ENCODE measurements around the gene TBX20.
"Not testable (repeated sequence)": the region's sequence is repeated elsewhere in the genome, so short reads cannot be mapped to it uniquely, and the experiment has no call there.

Gene TBX20

DNA sequence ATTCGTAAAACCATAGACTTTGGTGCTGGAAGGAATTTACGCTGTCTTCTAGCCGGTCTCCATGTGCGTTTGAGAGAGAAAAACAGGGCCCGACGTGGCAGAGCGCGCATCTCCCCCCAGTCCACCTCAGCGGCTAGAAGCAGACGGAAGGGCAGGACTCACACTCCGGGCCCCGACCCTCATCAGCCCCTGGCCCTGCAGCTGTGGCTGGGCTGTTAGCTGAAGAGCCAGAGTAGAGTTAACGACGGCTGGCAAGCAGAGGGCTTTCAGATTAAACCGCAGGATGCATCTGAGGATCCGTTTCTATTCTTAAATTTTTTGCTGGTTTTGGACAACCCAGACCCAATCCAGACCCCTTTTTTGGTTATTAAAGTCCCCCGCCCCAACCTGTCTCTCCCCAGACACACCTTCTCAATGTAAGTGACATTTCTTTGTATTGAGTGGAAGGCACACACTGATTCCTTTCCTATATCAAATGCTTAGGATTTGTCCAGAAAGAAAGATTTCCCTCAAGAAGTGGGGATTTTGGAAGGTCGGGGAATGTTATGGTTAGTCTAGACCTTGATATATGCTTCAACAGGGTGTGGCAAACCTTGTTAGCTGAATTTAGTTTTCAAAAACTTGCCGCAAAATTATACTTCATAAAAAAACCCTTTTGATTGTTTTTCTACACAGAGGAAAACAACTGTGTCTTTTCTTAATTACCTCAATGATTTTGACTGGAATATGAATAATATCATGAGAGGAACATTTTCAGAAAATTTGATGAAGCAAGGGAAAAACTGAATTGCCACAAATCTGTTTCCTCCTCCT lies 1.7 kb upstream of the TBX20 start:
- no peak for DNase-seq

DNA sequence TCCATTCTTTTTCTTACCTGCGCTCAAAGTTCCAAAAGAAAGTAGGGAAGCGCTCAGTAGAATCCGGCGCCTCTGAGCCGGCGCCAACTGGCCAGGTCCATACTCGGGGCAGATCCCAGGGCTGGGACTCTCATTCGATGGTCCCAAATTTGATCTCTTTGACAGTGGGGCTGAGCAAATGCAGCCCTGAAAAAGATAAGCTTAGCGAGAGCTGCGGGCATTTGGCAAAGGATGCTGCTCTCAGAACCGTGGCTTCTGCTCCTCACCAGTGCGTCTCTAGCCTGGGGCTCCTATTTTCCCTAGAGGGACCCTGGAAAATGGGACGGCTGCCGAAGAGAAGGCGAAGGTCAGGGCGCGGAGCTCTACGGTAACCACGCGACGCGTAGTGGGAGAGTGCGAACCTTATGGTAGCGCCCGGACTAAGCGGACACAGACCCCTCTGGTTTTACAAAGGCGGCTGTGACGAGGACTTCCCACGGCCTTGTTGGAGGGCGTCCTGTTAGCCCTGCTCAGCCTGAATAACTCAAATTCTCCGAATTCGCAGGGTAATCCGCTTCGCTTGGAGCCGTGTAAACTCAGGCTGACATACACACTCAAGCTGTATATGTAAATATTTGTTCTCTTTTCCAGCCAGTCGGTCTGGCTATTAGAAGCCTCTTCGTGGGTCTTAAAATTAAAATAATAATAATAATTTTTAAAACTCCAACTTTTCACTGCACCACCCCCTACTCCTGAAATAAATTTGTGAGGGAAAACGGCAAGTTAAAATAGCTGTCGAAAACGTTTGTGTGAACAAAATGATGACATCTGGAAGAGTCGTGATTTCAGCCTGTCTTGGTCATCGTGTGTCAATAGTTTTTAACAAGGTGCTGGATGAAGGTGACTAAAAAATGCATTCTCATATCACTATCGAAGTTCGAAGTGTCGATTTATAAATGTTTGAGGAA lies 869 bp upstream of the TBX20 start:
- no peak for DNase-seq

DNA sequence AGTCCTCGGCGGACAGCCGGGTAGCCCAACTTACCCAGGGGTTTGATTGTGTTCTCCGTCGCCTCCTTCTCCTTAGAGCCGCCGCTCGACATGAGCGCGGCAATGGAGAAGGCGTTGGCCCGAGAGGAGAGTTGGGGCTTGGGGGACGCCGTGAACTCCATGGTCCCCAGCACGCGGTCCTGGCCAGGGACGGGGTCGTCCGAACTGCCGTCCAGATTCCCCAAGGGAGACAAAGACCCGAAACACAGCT lies 515 bp downstream of the TBX20 start:
- no peak for DNase-seq

- no peak for DNase-seq
Measured at GRCh38 chr7:35252612-35253459, 1.1 kb downstream of the TBX20 start.

GRCh38 chr7:35251606-35252310 lies 2.1 kb downstream of the TBX20 start:
- no peak for DNase-seq

GRCh38 chr7:35250941-35251340 lies 3.0 kb downstream of the TBX20 start:
- no peak for DNase-seq

DNA sequence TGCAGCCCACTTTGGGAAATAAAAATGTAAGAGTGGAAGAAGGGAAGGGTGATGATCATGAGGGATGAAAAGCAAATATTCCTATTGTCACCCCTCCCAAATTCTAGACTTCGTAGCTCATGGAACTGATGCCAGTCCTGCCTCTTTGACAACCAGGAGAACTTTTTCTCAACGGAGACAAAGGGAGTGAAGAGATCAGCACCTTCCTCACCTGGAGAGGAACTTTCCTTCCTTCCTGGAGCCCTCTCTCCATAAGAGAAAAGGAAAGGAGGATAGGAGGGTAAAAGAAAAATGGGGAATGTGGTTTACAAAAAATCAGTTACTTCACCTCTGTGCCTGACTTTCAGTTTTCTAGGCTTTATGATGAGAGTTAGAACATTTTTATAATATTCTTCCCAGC lies 3.4 kb downstream of the TBX20 start:
- DNase-seq: no peak

DNA sequence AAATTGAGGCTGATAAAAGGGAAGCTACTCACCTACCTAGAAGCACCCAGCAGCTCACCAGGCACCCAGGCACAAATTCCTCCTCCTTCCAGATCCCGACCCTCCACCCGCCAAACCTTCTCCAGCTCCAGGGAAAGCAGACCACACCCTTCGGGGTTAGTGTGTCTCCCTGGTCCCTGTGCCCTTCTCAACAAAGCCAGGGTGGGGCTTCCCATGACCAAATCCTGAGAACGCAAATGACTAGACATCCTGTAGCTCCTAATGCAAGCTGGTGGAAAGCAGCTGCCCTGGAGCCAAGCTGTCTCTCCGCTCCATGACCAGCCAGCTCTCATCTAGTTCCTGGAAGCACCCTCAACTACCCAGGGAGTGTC lies 4.4 kb downstream of the TBX20 start:
- no peak for DNase-seq

DNA sequence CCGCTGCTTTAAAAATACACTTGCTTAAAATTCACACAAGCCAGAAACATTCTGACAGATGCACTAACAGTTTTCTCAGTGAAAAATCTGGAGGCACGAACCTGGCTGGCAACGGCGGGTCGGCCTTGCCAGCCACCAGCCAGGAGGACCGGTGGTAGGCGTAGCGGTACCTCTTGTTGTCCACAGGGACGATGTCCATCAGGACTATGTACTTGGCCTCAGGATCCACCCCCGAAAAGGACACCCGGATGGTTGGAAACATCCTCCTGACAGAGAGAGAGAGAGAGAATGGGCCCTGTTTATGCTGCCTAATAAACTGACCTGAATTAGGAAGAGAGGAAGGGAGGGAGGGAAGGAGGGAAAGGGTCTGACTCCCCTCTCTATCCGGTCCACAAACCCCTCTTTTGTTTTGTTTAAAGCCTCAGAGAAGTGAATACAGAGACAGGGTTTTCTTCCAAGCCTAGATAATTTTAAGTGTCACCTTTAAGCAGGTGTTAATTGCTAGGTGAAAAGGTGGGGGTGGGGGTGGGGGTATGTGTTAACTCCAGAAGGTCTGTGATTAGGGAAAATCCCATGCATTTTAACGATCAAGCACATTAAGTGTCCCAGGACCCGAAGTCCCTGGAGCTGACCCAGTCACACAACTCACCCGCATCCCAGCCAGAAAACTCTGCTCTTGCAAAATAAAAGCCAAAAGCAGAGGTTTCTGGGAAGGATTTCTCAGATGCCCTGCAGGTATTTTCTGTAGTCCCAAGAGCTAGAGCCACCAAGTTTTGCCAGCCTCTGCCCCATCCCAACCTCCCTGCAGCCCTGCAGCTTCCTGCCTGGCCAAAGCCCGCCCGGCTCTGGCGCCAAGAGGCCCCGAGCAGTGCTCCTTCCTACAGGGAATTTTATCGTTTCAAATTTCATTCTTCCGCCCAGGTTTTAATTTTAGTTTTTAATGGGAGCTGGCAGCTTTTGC lies 5.0 kb downstream of the TBX20 start:
- no peak for DNase-seq

DNA sequence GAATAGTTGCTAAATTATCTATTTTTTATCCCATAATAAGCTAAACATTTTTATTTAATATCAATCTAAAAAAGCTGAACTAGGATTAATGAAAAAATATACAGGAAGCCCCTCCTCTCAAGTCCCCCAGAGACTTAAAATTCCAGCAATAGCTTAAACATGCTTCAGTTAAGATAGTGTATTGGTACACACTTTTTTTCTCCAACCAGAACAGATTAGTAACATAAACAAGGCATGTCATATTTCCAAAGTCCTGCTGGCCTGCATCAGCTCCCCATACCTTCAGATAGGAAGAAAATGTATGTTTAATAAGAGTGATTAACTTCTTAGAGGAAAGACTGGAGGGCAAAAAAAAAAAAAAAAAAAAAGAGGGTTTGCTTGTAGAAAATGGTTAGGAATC lies 7.1 kb downstream of the TBX20 start:
- no peak for DNase-seq

GRCh38 chr7:35241884-35242283 lies 12.0 kb downstream of the TBX20 start:
- DNase-seq: no peak

DNA sequence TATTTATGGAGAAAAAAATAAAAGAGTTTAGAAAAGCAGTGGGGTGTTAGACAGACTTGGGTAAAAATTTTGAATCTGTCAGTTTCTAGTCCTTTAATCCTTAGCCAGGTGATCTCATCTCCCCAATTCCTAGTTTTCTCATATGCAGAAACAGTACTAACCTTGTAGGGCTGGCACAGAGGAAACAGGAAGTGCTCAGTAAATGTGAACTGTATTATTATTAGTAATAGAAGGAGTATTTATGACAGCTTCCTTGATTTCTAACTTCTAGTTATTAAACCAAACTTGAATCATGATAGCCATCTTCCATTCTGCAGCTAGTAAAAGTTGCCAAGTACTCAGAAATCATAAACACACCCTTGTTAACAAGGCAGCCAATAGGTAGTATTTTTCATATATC lies 12.5 kb downstream of the TBX20 start:
- DNase-seq: no peak

- not testable (repeated sequence) for DNase-seq
Measured at GRCh38 chr7:35241008-35241407, 12.9 kb downstream of the TBX20 start.

GRCh38 chr7:35238456-35238855 lies 15.4 kb downstream of the TBX20 start:
- DNase-seq: not testable (repeated sequence)

DNA sequence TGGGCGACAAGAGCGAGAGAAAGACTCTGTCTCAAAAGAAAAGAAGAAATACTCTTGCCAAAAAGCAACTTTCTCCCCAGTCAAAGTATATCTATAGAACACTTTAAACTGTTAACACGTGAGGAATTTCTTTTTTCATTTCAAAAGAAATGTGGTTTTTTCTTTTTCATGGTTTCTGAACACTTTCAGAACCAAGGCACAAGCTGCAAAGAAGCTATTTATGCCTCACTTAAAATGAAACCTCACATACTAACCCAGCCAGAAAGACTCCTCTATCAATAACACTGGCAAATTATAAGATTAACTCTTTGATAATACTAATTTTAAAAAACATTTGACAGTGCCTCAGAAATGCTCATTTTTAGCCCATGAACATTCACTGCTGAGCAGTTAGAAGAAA lies 20.9 kb downstream of the TBX20 start:
- no peak for DNase-seq

GRCh38 chr7:35231221-35231620 lies 22.7 kb downstream of the TBX20 start:
- DNase-seq: not testable (repeated sequence)

DNA sequence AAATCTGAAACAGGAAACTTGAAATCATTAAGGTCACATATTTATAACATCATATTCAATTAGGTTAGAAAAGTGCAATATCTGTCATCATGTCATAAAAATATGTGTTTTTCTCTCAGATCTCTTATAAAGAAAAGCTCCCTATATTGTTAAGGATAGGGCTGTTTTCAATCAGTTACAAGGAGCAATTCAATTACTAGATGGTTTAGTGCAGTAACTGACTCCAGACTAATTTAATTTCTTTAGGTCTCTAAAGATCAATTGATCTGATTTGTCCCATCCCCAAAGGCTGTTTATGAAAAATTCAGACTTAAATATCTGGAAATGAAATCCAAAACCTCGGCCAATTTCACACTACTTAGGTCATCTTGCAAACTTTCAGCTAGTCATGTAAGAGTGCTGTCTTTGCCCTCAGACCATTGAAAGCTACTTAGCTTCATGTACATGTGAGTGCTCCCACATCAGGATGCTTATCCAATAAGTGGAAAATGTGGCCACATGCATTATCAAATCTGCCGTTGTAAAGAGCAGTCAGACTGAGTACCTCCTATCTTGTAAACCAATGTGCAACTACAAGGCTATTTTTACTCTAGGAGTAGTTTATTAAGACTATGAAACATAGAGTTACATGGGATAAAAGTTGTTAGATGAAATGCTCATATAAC lies 24.7 kb downstream of the TBX20 start:
- not testable (repeated sequence) for DNase-seq

GRCh38 chr7:35228496-35229051 lies 25.3 kb downstream of the TBX20 start:
- not testable (repeated sequence) for DNase-seq

DNA sequence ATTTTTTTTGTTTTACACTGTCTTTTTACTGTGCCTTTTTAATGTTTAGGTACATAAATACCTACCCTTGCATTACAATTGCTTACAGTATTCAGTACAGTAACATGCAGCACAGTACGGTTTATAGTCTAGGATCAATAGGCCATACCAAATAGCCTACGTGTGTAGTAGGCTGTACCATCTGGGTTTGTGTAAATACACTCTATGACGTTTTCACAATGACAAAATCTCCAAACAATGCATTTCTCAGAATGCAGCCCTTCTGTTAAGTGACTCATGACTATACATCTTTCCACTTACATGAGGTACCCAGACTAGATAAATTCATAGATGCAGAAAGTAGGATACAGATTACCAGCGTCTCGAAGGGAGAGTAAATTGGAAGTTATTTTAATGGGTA lies 26.5 kb downstream of the TBX20 start:
- not testable (repeated sequence) for DNase-seq

- not testable (repeated sequence) for DNase-seq
Measured at GRCh38 chr7:35222445-35222844, 31.5 kb downstream of the TBX20 start.
